Stimulated activated CD4-positive, alpha-beta T cell treated with anti-CD3 and anti-CD28 coated beads, TNF-alpha, amount 100 ng/mL, for 48 hours (primary cell): ENCODE measurements around the gene AGFG2.
"Not testable (repeated sequence)": the region's sequence is repeated elsewhere in the genome, so short reads cannot be mapped to it uniquely, and the experiment has no call there.

Source experiments
- DNase-seq, 3 donors: peaks; one replicate each; pipeline ENCODE4 v3.0.0-alpha.2; 2020; ENCODE audit warnings: low read depth in 3 of 3

AGFG2 gene

GRCh38 chr7:100521076-100521475 is 17.9 kb upstream of the AGFG2 start:
- no peak for DNase-seq

- not testable (repeated sequence) for DNase-seq
Measured at GRCh38 chr7:100521909-100522593, 17.0 kb upstream of the AGFG2 start.

- not testable (repeated sequence) for DNase-seq
Measured at GRCh38 chr7:100523192-100523591, 15.8 kb upstream of the AGFG2 start.

GRCh38 chr7:100528108-100528866 is 10.7 kb upstream of the AGFG2 start:
- not testable (repeated sequence) for DNase-seq

GRCh38 chr7:100532165-100533022 is 6.6 kb upstream of the AGFG2 start:
- no peak for DNase-seq

GRCh38 chr7:100535982-100536381 is 3.0 kb upstream of the AGFG2 start:
- DNase-seq: not testable (repeated sequence)

GRCh38 chr7:100536695-100537094 is 2.3 kb upstream of the AGFG2 start:
- not testable (repeated sequence) for DNase-seq

- no peak for DNase-seq
Measured at GRCh38 chr7:100538348-100538653, 702 bp upstream of the AGFG2 start.

GRCh38 chr7:100539436-100540006 is 518 bp downstream of the AGFG2 start:
- no peak for DNase-seq

GRCh38 chr7:100540073-100540723 is 1.2 kb downstream of the AGFG2 start:
- DNase-seq: no peak

- not testable (repeated sequence) for DNase-seq
Measured at GRCh38 chr7:100541309-100541708, 2.3 kb downstream of the AGFG2 start.

- no peak for DNase-seq
Measured at GRCh38 chr7:100543586-100543985, 4.6 kb downstream of the AGFG2 start.

- no peak for DNase-seq
Measured at GRCh38 chr7:100544386-100544785, 5.4 kb downstream of the AGFG2 start.

- DNase-seq: no peak
Measured at GRCh38 chr7:100544967-100545359, 6.0 kb downstream of the AGFG2 start.

- DNase-seq: peak in 2 of 3 donors; percentile 61 to 71
Measured at GRCh38 chr7:100545360-100546128, 6.5 kb downstream of the AGFG2 start.

GRCh38 chr7:100546129-100546925 is 7.3 kb downstream of the AGFG2 start:
- no peak for DNase-seq

GRCh38 chr7:100546926-100547800 is 8.2 kb downstream of the AGFG2 start:
- no peak for DNase-seq

- DNase-seq: no peak
Measured at GRCh38 chr7:100547872-100548271, 8.9 kb downstream of the AGFG2 start.

GRCh38 chr7:100548446-100548845 is 9.4 kb downstream of the AGFG2 start:
- DNase-seq: not testable (repeated sequence)
